ENCODE measurements around the gene BACE2.

DNA sequence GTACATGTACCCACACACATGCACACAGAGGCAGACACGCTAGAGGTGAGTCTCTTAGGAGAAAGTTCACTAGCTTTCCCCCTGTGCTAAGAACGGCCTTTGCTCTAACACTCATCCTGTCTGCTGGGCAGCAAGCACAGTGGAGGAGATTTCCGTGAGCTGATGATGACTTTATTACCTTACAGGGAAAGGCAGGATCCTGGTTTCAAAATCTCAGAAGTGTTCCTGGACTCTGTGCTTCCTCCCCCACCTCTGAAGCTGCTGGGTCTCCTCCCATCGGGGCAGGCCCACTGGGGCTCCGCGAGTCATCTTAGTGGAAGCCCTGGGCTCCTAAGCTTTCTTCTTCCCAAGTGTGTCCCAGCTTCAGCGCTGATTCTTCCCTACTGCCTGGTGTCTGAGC, 151.3 kb downstream of the BACE2 start:
- TF ChIP-seq CTCF (optimal IDR thresholded peaks at IDR 0.05 in 1 of 3, IDR thresholded peaks at IDR 0.05 in 1 of 3, conservative IDR thresholded peaks at IDR 0.05 in 1 of 3; ENCODE audit: extremely low read depth in 1 of 3, insufficient read depth in 2 of 3, low read length in 3 of 3) (no peak), EZH2 (IDR thresholded peaks at IDR 0.05; ENCODE audit: low read length) (no peak)

Data from keratinocyte (primary cell).